A549 (cell line): ENCODE measurements around the gene SPPL2B.

Experiments
- CTCF ChIP-seq: fragments of >200 bp; sonication (Bioruptor Twin); formaldehyde crosslinking; IDR thresholded peaks from 3 replicates; pipeline ENCODE4 v1.5.1; 2016
- EHF ChIP-seq: fragments of 250-450 bp; sonication (Bioruptor Pico); IDR thresholded peaks from 2 replicates; pipeline ENCODE4 v1.5.0; 2020; ENCODE audit warnings: mild to moderate bottlenecking
- HDAC2 ChIP-seq: fragments of 200-600 bp; sonication (generic); IDR thresholded peaks from 2 replicates; pipeline ENCODE4 v1.6.1; 2016
- HMGXB4 ChIP-seq: fragments of 250-450 bp; sonication (Bioruptor Pico); IDR thresholded peaks from 2 replicates; pipeline ENCODE4 v1.5.0; 2021; ENCODE audit warnings: mild to moderate bottlenecking, moderate library complexity, borderline replicate concordance
- KDM1A ChIP-seq: fragments of 200-600 bp; sonication (generic); IDR thresholded peaks from 2 replicates; pipeline ENCODE4 v1.6.1; 2016; ENCODE audit warnings: low read depth, mild to moderate bottlenecking
- KDM5A ChIP-seq: fragments of 200-600 bp; sonication (generic); IDR thresholded peaks from 2 replicates; pipeline ENCODE4 v1.6.1; 2016; ENCODE audit warnings: antibody characterized with exemption, mild to moderate bottlenecking
- POLR2A ChIP-seq: IDR thresholded peaks from 2 replicates; pipeline ENCODE4 v1.6.1; 2012; ENCODE audit warnings: mild to moderate bottlenecking, low read length
- POLR2AphosphoS2 ChIP-seq: conservative IDR thresholded peaks from 2 replicates; pipeline ENCODE4 v1.6.1; 2012; ENCODE audit warnings: low read length, improper control_type of control experiment, inconsistent platforms
- REST ChIP-seq: fragments of 200-600 bp; sonication (generic); IDR thresholded peaks from 2 replicates; pipeline ENCODE4 v1.6.1; 2016; ENCODE audit warnings: antibody characterized with exemption, mild to moderate bottlenecking, moderate library complexity
- RFX5 ChIP-seq: fragments of 450-650 bp; IDR thresholded peaks from 2 replicates; pipeline ENCODE4 v1.7.1; 2014; ENCODE audit warnings: antibody characterized with exemption, mild to moderate bottlenecking, moderate library complexity
- SMC3 ChIP-seq: fragments of >200 bp; sonication (Bioruptor Twin); formaldehyde crosslinking; IDR thresholded peaks from 3 replicates; pipeline ENCODE4 v1.6.1; 2018; ENCODE audit warnings: inconsistent platforms
- USF2 ChIP-seq: fragments of 450-650 bp; IDR thresholded peaks from 2 replicates; pipeline ENCODE4 v1.6.1; 2014; ENCODE audit warnings: antibody characterized with exemption

GRCh38 chr19:2290441-2291184 is 37.9 kb upstream of the SPPL2B start:
- TF ChIP-seq HMGXB4 (no peak), REST (no peak), SMC3 (no peak), KDM5A (no peak), CTCF (no peak), KDM1A (no peak), POLR2A (no peak), POLR2AphosphoS2 (no peak), RFX5 (no peak), USF2 (no peak), HDAC2 (no peak), EHF (CRISPR knock-in tag) (no peak)
